HFFc6 (cell line): ENCODE data around the gene LAIR1. TPM values are rescaled to one million over a fixed set of nuclear protein-coding genes. Genes with fewer than 3 reads are reported as not detected.

Experiments used
- DNase-seq: peaks from one replicate; pipeline ENCODE4 v3.0.0-alpha.2; 2018
- H3K27ac Mint-ChIP-seq: 2 replicates; pipeline ENCODE4 v1.8.0; 2020; ENCODE audit warnings: mild to moderate bottlenecking, mixed read lengths
- H3K27me3 Mint-ChIP-seq: 2 replicates; pipeline ENCODE4 v1.8.0; 2021; ENCODE audit warnings: mild to moderate bottlenecking, moderate library complexity, mixed read lengths; ENCODE audit not compliant: insufficient read depth
- H3K36me3 Mint-ChIP-seq: 2 replicates; pipeline ENCODE4 v1.8.0; 2021; ENCODE audit warnings: low read depth, mixed read lengths
- H3K4me1 Mint-ChIP-seq: 2 replicates; pipeline ENCODE4 v1.8.0; 2020; ENCODE audit warnings: low read depth, mixed read lengths
- H3K4me3 Mint-ChIP-seq: 2 replicates; pipeline ENCODE4 v1.8.0; 2020; ENCODE audit warnings: mild to moderate bottlenecking, moderate library complexity, mixed read lengths
- H3K9me3 Mint-ChIP-seq: 2 replicates; pipeline ENCODE4 v1.8.0; 2020; ENCODE audit warnings: mild to moderate bottlenecking, mixed read lengths
- CTCF ChIP-seq: fragments of 200-600 bp; sonication (generic); IDR thresholded peaks from 2 replicates; pipeline ENCODE4 v1.5.0; 2021; ENCODE audit warnings: antibody characterized with exemption, mild to moderate bottlenecking
- total RNA-seq, 6 experiments: library from RNA; stranded (reverse); fragmentation: NEBNext Ultra II Directional; extraction: Animal tissue kit (Norgen Biotek cat#: 25700); gene quantifications; 2 replicates in 1 of 6; 3 replicates in 5 of 6; pipeline ENCODE4 v1.2.3, GENCODE V29; 2021

The LAIR1 gene
- total RNA-seq, 6 experiments from 2014 or later = not detected

- no peaks in the 10 kb centered on the region for H3K4me1 Mint-ChIP-seq
- peaks cover 15% of the 10 kb centered on the region for H3K27me3 Mint-ChIP-seq
- DNase-seq = no peak
Observed at GRCh38 chr19:54309811-54310210, 54.9 kb downstream of the LAIR1 start.

GRCh38 chr19:54307389-54308020 lies 57.2 kb downstream of the LAIR1 start:
- no peaks in the 10 kb centered on the region for H3K36me3 Mint-ChIP-seq
- H3K27ac Mint-ChIP-seq = no peak overlapping the region
- no peaks in the 10 kb centered on the region; the same call in 1 of the 2 replicates for H3K9me3 Mint-ChIP-seq
- TF ChIP-seq CTCF = no peak
- H3K27me3 Mint-ChIP-seq = peaks cover 6% of the 10 kb centered on the region
- no peak for DNase-seq
- no peaks in the 10 kb centered on the region for H3K4me1 Mint-ChIP-seq
- no peak overlapping the region for H3K4me3 Mint-ChIP-seq

More at GRCh38 chr19:54309811-54310210, 54.9 kb downstream of the LAIR1 start:
- TF ChIP-seq CTCF = no peak
- no peak overlapping the region for H3K4me3 Mint-ChIP-seq
- no peaks in the 10 kb centered on the region; the same call in 1 of the 2 replicates for H3K9me3 Mint-ChIP-seq
- no peaks in the 10 kb centered on the region; the same call in 1 of the 2 replicates for H3K36me3 Mint-ChIP-seq
- H3K27ac Mint-ChIP-seq = no peak overlapping the region

GRCh38 chr19:54305141-54305540 lies 59.6 kb downstream of the LAIR1 start:
- TF ChIP-seq CTCF = no peak
- Mint-ChIP-seq H3K27me3 (peaks cover 5% of the 10 kb centered on the region), H3K36me3 (no peaks in the 10 kb centered on the region)

DNA sequence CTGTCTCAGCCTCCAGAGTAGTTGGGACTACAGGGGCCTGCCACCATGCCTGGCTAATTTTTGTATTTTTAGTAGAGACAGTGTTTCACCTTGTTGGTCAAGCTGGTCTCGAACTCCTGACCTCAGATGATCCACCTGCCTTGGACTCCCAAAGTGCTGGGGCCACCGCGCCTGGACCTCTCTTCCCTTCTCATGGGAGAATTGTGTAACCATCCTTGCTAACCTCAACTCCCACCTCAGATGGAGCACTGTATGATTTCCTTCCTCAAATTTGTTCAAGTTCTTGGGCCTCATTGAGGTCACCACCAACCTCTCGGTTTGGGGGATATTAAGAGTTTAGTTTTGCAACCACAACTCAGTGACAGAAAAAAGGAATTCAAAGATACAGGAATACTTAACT lies 62.5 kb downstream of the LAIR1 start:
- Mint-ChIP-seq H3K27ac (no peak overlapping the region), H3K9me3 (no peaks in the 10 kb centered on the region; the same call in 1 of the 2 replicates), H3K27me3 (peaks cover 14% of the 10 kb centered on the region), H3K4me1 (no peaks in the 10 kb centered on the region), H3K36me3 (no peaks in the 10 kb centered on the region), H3K4me3 (no peak overlapping the region)
- TF ChIP-seq CTCF = no peak
- DNase-seq = no peak

More at GRCh38 chr19:54305141-54305540, 59.6 kb downstream of the LAIR1 start:
- no peaks in the 10 kb centered on the region; the same call in 1 of the 2 replicates for H3K9me3 Mint-ChIP-seq
- H3K4me3 Mint-ChIP-seq = no peak overlapping the region
- no peak overlapping the region for H3K27ac Mint-ChIP-seq
- no peaks in the 10 kb centered on the region for H3K4me1 Mint-ChIP-seq
- no peak for DNase-seq

Other genes starting within 250 kb of the LAIR1 start
- gene TFPT, start 249.3 kb downstream of the LAIR1 start, total RNA-seq = 10 to 100 TPM in 5 of 6 experiments, 1 to 10 TPM in 1; 9.3 to 15.4 (median 14.5) TPM
- gene PRPF31, start 249.2 kb downstream of the LAIR1 start, total RNA-seq = 10 to 100 TPM; 66.1 to 92.5 (median 83.6) TPM
- gene CNOT3, start 227.2 kb downstream of the LAIR1 start, total RNA-seq = 10 to 100 TPM; 46.4 to 65.5 (median 59.6) TPM
- gene LENG1, start 205.2 kb downstream of the LAIR1 start, total RNA-seq = 1 to 10 TPM; 3.7 to 7.6 (median 6.2) TPM
- gene TMC4, start 191.8 kb downstream of the LAIR1 start, total RNA-seq = under 1 TPM; 0.43 to 0.70 (median 0.55) TPM
- 100 to 1,000 TPM; 263 to 354 (median 313) TPM for gene MBOAT7, start 175.4 kb downstream of the LAIR1 start, total RNA-seq
- 10 to 100 TPM; 51.2 to 58.8 (median 54.4) TPM for gene TSEN34, start 173.6 kb downstream of the LAIR1 start, total RNA-seq
- gene RPS9, start 164.1 kb downstream of the LAIR1 start, total RNA-seq = 1,000 to 10,000 TPM; 1,015 to 1,196 (median 1,082) TPM
- gene LILRB3, start 141.9 kb downstream of the LAIR1 start, total RNA-seq = not detected
- not detected for gene LILRA6, start 122.1 kb downstream of the LAIR1 start, total RNA-seq
- not detected for gene LILRB5, start 107.7 kb downstream of the LAIR1 start, total RNA-seq
- gene LILRB2, start 83.8 kb downstream of the LAIR1 start, total RNA-seq = not detected
- gene LILRA5, start 51.8 kb downstream of the LAIR1 start, total RNA-seq = not detected
- gene LILRA4, start 25.8 kb downstream of the LAIR1 start, total RNA-seq = not detected
- gene TTYH1, start 50.5 kb upstream of the LAIR1 start, total RNA-seq = under 1 TPM in 1 of 6 experiments, not detected in 5; 0.45 TPM
- gene LENG8, start 84.3 kb upstream of the LAIR1 start, total RNA-seq = 10 to 100 TPM; 70.7 to 76.5 (median 74.0) TPM
- gene LENG9, start 98.8 kb upstream of the LAIR1 start, total RNA-seq = 1 to 10 TPM; 3.0 to 4.0 (median 3.6) TPM
- 10 to 100 TPM; 45.9 to 70.5 (median 56.9) TPM for gene CDC42EP5, start 108.4 kb upstream of the LAIR1 start, total RNA-seq
- not detected for gene LAIR2, start 137.9 kb upstream of the LAIR1 start, total RNA-seq
- gene LILRA2, start 208.9 kb upstream of the LAIR1 start, total RNA-seq = not detected
- not detected for gene LILRA1, start 228.7 kb upstream of the LAIR1 start, total RNA-seq